Measurements from ENCODE around the gene AURKB.

- TF ChIP-seq ZNF124 (CRISPR knock-in tag; IDR thresholded peaks at IDR 0.05) (no peak), TAF1 (CRISPR knock-in tag; IDR thresholded peaks at IDR 0.05) (no peak)
Measured at GRCh38 chr17:8186787-8187516, 23.4 kb downstream of the AURKB start.

Measured in HepG2 (cell line).